Adrenal gland (tissue), 12 donors: ENCODE data around the gene MAD1L1. TPM values are rescaled to one million over a fixed set of nuclear protein-coding genes. Genes with fewer than 3 reads are reported as not detected.

Source experiments
- DNase-seq, 7 donors: peaks; one replicate each; pipeline ENCODE4 v3.0.0-alpha.2; 2019 to 2020
- H3K27ac ChIP-seq, 5 donors: fragments of 200-600 bp; sonication (generic) in 4 of 5; 1 replicate in 3 of 5; 2 replicates in 2 of 5; pipeline versions ENCODE4 v1.5.1 to v1.8.0; 2016 to 2020; ENCODE audit warnings: mild to moderate bottlenecking in 1 of 5
- H3K27me3 ChIP-seq: fragments of 200-600 bp; 2 replicates; pipeline ENCODE4 v1.8.0; 2021
- H3K36me3 ChIP-seq, 2 donors: fragments of 200-600 bp; replicated peaks in 1 of 2; 1 replicate in 1 of 2; 2 replicates in 1 of 2; pipeline versions ENCODE4 v1.5.1 to v1.8.0; 2018 to 2022
- H3K4me1 ChIP-seq, 2 donors: fragments of 200-600 bp; replicated peaks in 1 of 2; 1 replicate in 1 of 2; 2 replicates in 1 of 2; pipeline versions ENCODE4 v1.5.1 to v1.8.0; 2018 to 2021
- H3K4me3 ChIP-seq, 4 donors: fragments of 200-600 bp; sonication (generic) in 3 of 4; one replicate each; pipeline ENCODE4 v1.5.1; 2016 to 2018
- H3K9me3 ChIP-seq, 3 donors: fragments of 200-600 bp; sonication (generic) in 1 of 3; replicated peaks in 1 of 3; 1 replicate in 2 of 3; 2 replicates in 1 of 3; pipeline versions ENCODE4 v1.5.1 to v1.8.0; 2016 to 2021
- CTCF ChIP-seq, 6 experiments: fragments of 450-650 bp in 4 of 6; fragments of 200-600 bp in 2 of 6; sonication (generic) in 1 of 6; IDR thresholded peaks; 1 replicate in 5 of 6; 2 replicates in 1 of 6; pipeline versions ENCODE4 v1.5.1 to v1.8.0; 2016 to 2021; ENCODE audit warnings: antibody characterized with exemption in 6 of 6, mild to moderate bottlenecking in 2 of 6, moderate library complexity in 1 of 6
- POLR2A ChIP-seq, 2 donors: fragments of 450-650 bp; IDR thresholded peaks; one replicate each; pipeline ENCODE4 v1.6.1; 2017; ENCODE audit warnings: antibody characterized with exemption in 2 of 2, mild to moderate bottlenecking in 2 of 2, moderate library complexity in 1 of 2
- WGBS, 4 donors: extraction: QIAGEN DNeasy Blood & Tissue Kit in 2 of 4; methylation state at CpG; one replicate each; pipeline versions ENCODE4 v1.1.5 to v1.1.7; 2013 to 2017; 5-methylcytosine and 5-hydroxymethylcytosine counted together
- intact Hi-C, 2 donors: fragments of 100-400 bp; cut with DNase I; formaldehyde crosslinking; loops; one replicate each; pipeline versions ENCODE4 v1.14.1 to v1.15.0; 2022 to 2023
- polyA plus RNA-seq, 3 donors: library from polyadenylated mRNA; stranded (reverse); fragments of 200-250 nt in 2 of 3; fragments of 350-450 nt in 1 of 3; fragmentation: Illumina TruSeq in 1 of 3; extraction: RNeasy Lipid Tissue Mini Kit (QIAGEN cat#74804) in 1 of 3; gene quantifications; one replicate each; pipeline ENCODE4 v1.2.3, GENCODE V29; 2013 to 2014
- total RNA-seq, 9 donors: library from RNA; depleted of rRNA in 4 of 9; stranded (reverse); fragments of >200 nt in 4 of 9; fragments of 120-200 nt in 1 of 9; fragmentation: NEBNext Ultra II Directional in 1 of 9; extraction: Animal tissue kit (Norgen Biotek cat#: 25700) in 1 of 9; gene quantifications; one replicate each; pipeline versions ENCODE4 v1.1.0 to v1.2.4, GENCODE V29; 2013 to 2023
- donor health status: healthy with polysubstance abuse.
- donor health status: Bipolar disorder and iron deficiency.
- donor health status: DM: yes; HTN: yes; CAD: no.
- donor health status: DM: no; HTN: no; CAD: no.
- donor health status: DM: no; HTN: no; CAD: no.
- donor health status: DM: yes; HTN: yes; CAD: no.

The MAD1L1 gene
- total and polyA plus RNA-seq, 12 donors, result 6.7 to 87.7 (median 28.9) TPM

- TF ChIP-seq POLR2A (IDR thresholded peaks at IDR 0.05) (no peak), CTCF (IDR thresholded peaks at IDR 0.05) (no peak)
- Histone ChIP-seq H3K36me3 (peaks cover 0 to 57% of the 10 kb centered on the region in 2 donors), H3K9me3 (no peaks in the 10 kb centered on the region), H3K4me3 (no peak overlapping the region), H3K4me1 (no peaks in the 10 kb centered on the region), H3K27me3 (no peaks in the 10 kb centered on the region), H3K27ac (no peak overlapping the region)
- intact Hi-C loops, result loop anchor here (10.0 kb wide), 2 partner anchors 622 to 642 kb away; partner anchors contain the start of gene PSMG3 (in 1 of the 2)
- DNase-seq, result no peak
- WGBS, 4 donors, result 84 to 96% (median 93%) methylated on average over 4 to 10 of the region's 10 CpGs
Measured at GRCh38 chr7:2217206-2217605, 15.5 kb downstream of the MAD1L1 start.

GRCh38 chr7:2215851-2216250 is 16.9 kb downstream of the MAD1L1 start:
- H3K27me3 ChIP-seq, result no peaks in the 10 kb centered on the region
- intact Hi-C loops, result loop anchor here (10.0 kb wide), 2 partner anchors 621 to 641 kb away; partner anchors contain the start of gene PSMG3 (in 1 of the 2)
- H3K9me3 ChIP-seq, result no peaks in the 10 kb centered on the region
- H3K27ac ChIP-seq, result no peak overlapping the region
- no peak for DNase-seq
- no peak overlapping the region for H3K4me3 ChIP-seq
- TF ChIP-seq POLR2A (IDR thresholded peaks at IDR 0.05), result no peak
- TF ChIP-seq CTCF (IDR thresholded peaks at IDR 0.05), result no peak
- WGBS, 4 donors, result 90 to 97% (median 96%) methylated on average over 17 of the region's 17 CpGs
- H3K4me1 ChIP-seq, result no peaks in the 10 kb centered on the region
- peaks cover 0 to 57% of the 10 kb centered on the region in 2 donors for H3K36me3 ChIP-seq

- DNase-seq, result no peak
- intact Hi-C loops, result loop anchor here (10.0 kb wide), 2 partner anchors 620 to 640 kb away; partner anchors contain the start of gene PSMG3 (in 1 of the 2)
- Histone ChIP-seq H3K4me3 (no peak overlapping the region), H3K27me3 (no peaks in the 10 kb centered on the region), H3K4me1 (no peaks in the 10 kb centered on the region), H3K27ac (no peak overlapping the region), H3K9me3 (no peaks in the 10 kb centered on the region), H3K36me3 (peaks cover 0 to 57% of the 10 kb centered on the region in 2 donors)
- 81 to 92% (median 89%) methylated on average over 9 of the region's 9 CpGs; no CpG with 5 or more reads in 1 of the 4 donors for WGBS, 4 donors
- TF ChIP-seq CTCF (IDR thresholded peaks at IDR 0.05) (no peak), POLR2A (IDR thresholded peaks at IDR 0.05) (no peak)
Measured at GRCh38 chr7:2214636-2215035, 18.1 kb downstream of the MAD1L1 start.

GRCh38 chr7:2213551-2214215 is 19.1 kb downstream of the MAD1L1 start:
- 92 to 96% (median 93%) methylated on average over 12 to 15 of the region's 15 CpGs for WGBS, 4 donors
- no peaks in the 10 kb centered on the region for H3K4me1 ChIP-seq
- no peak overlapping the region for H3K4me3 ChIP-seq
- DNase-seq, result no peak
- H3K27me3 ChIP-seq, result no peaks in the 10 kb centered on the region
- H3K9me3 ChIP-seq, result no peaks in the 10 kb centered on the region
- no peak overlapping the region for H3K27ac ChIP-seq
- no peak for TF ChIP-seq CTCF (IDR thresholded peaks at IDR 0.05)
- no peak for TF ChIP-seq POLR2A (IDR thresholded peaks at IDR 0.05)
- peaks cover 0 to 52% of the 10 kb centered on the region in 2 donors for H3K36me3 ChIP-seq
- intact Hi-C loops, result loop anchor here (10.0 kb wide), 2 partner anchors 619 to 639 kb away; partner anchors contain the start of gene PSMG3 (in 1 of the 2)
